HCT116 (cell line): ENCODE data around the gene LMAN2L. TPM values are rescaled to one million over a fixed set of nuclear protein-coding genes. Genes with fewer than 3 reads are reported as not detected.

Source experiments
- ATAC-seq: fragments of 200-7000 bp; cut with Tn5 transposase; 2 replicates; pipeline ENCODE4 v1.9.1; 2020; ENCODE audit warnings: mild to moderate bottlenecking, moderate library complexity
- BruUV-seq: library from RNA; stranded (reverse); fragments of 400-500 nt; replicated peaks from 2 replicates; lab custom pipeline; 2021; lab: Mats Ljungman, UMichigan
- CTCF ChIA-PET: fragments of 300-600 bp; sonication (Branson Sonifier 250); formaldehyde crosslinking; loops from one replicate; lab custom pipeline; 2021; ENCODE audit warnings: antibody characterized with exemption; lab: Charles Lee
- POLR2A ChIA-PET: fragments of 300-600, 350-600 bp; sonication (Branson Sonifier 250); formaldehyde crosslinking; loops from one replicate; lab custom pipeline; 2021; ENCODE audit warnings: antibody characterized with exemption; lab: Charles Lee
- RAD21 ChIA-PET, 2 experiments: fragments of 300-600 bp; sonication (Branson Sonifier 250); formaldehyde crosslinking; loops; one replicate each; lab custom pipeline; 2023; ENCODE audit warnings: low total read pairs in 2 of 2; ENCODE audit not compliant: uncharacterized antibody in 2 of 2, unreplicated experiment in 2 of 2, low non-redundant PET in 1 of 2; lab: Charles Lee
- DNase-seq: peaks from one replicate; pipeline ENCODE4 v3.0.0-alpha.2; 2010; ENCODE audit warnings: low read depth, low spot score
- H2AFZ ChIP-seq: fragments of 200-600 bp; shearing (Covaris generic), sonication (generic); 2 replicates; pipeline ENCODE4 v1.6.1; 2017; ENCODE audit warnings: low read depth, mixed run types, mixed read lengths, antibody characterized with exemption, low read length; ENCODE audit not compliant: poor library complexity, severe bottlenecking
- H3K27ac ChIP-seq: 2 replicates; pipeline ENCODE4 v1.5.1; 2012; ENCODE audit warnings: low read depth, low read length
- H3K27me3 ChIP-seq: fragments of 200-600 bp; sonication (generic); 2 replicates; pipeline ENCODE4 v1.6.1; 2016; ENCODE audit warnings: mixed run types, low read length, mixed read lengths; ENCODE audit not compliant: insufficient read depth
- H3K36me3 ChIP-seq, 2 experiments: fragments of 200-500 bp in 1 of 2; fragments of 200-600 bp in 1 of 2; sonication (Bioruptor generic) in 1 of 2; sonication (generic) in 1 of 2; 2 replicates each; pipeline versions ENCODE4 v1.5.1 to v1.6.1; 2014 to 2016; ENCODE audit warnings: low read length in 2 of 2, inconsistent platforms in 1 of 2, mixed read lengths in 1 of 2, mixed run types in 1 of 2; ENCODE audit not compliant: insufficient read depth in 2 of 2, control insufficient read depth in 1 of 2
- H3K4me1 ChIP-seq, 2 experiments: fragments of 200-600 bp in 1 of 2; sonication (generic) in 1 of 2; 2 replicates each; pipeline versions ENCODE4 v1.5.1 to v1.6.1; 2012 to 2017; ENCODE audit warnings: low read length in 2 of 2, inconsistent platforms in 1 of 2, mild to moderate bottlenecking in 1 of 2, mixed read lengths in 1 of 2, mixed run types in 1 of 2, moderate library complexity in 1 of 2; ENCODE audit not compliant: insufficient read depth in 2 of 2, control insufficient read depth in 1 of 2
- H3K4me2 ChIP-seq: fragments of 200-600 bp; sonication (generic); 2 replicates; pipeline ENCODE4 v1.6.1; 2017; ENCODE audit warnings: mixed run types, low read length, mixed read lengths
- H3K4me3 ChIP-seq, 2 experiments: fragments of 200-600 bp in 1 of 2; sonication (generic) in 1 of 2; replicated peaks in 1 of 2; 2 replicates each; pipeline ENCODE4 v1.5.1; 2011 to 2016; ENCODE audit warnings: low read length in 2 of 2, control low read depth in 1 of 2, low read depth in 1 of 2, mild to moderate bottlenecking in 1 of 2, mixed read lengths in 1 of 2, mixed run types in 1 of 2
- H3K79me2 ChIP-seq: fragments of 200-600 bp; sonication (generic); 2 replicates; pipeline ENCODE4 v1.6.1; 2017; ENCODE audit warnings: mild to moderate bottlenecking, mixed run types, low read length, moderate library complexity, mixed read lengths; ENCODE audit not compliant: insufficient read depth
- H3K9ac ChIP-seq: fragments of 200-600 bp; sonication (generic); 2 replicates; pipeline ENCODE4 v1.6.1; 2016; ENCODE audit warnings: low read length, mixed read lengths
- H3K9me2 ChIP-seq: fragments of 200-600 bp; sonication (generic), shearing (Covaris generic); 2 replicates; pipeline ENCODE4 v1.6.1; 2017; ENCODE audit warnings: mixed run types, mild to moderate bottlenecking, moderate library complexity; ENCODE audit not compliant: insufficient read depth
- H3K9me3 ChIP-seq, 2 experiments: fragments of 200-500 bp in 1 of 2; fragments of 200-600 bp in 1 of 2; sonication (Bioruptor generic) in 1 of 2; sonication (generic) in 1 of 2; 2 replicates each; pipeline ENCODE4 v1.6.1; 2014 to 2017; ENCODE audit warnings: low read length in 2 of 2, mixed read lengths in 2 of 2, inconsistent platforms in 1 of 2, low read depth in 1 of 2, mild to moderate bottlenecking in 1 of 2, mixed run types in 1 of 2, moderate library complexity in 1 of 2; ENCODE audit not compliant: control insufficient read depth in 1 of 2, insufficient read depth in 1 of 2
- H4K20me1 ChIP-seq: fragments of 200-600 bp; sonication (generic), shearing (Covaris generic); 2 replicates; pipeline ENCODE4 v1.6.1; 2017; ENCODE audit warnings: mixed run types, mild to moderate bottlenecking, moderate library complexity; ENCODE audit not compliant: insufficient read depth
- CBX3 ChIP-seq: IDR thresholded peaks from 2 replicates; pipeline ENCODE4 v1.6.1; 2012; ENCODE audit warnings: low read depth
- CEBPB ChIP-seq: IDR thresholded peaks from 2 replicates; pipeline ENCODE4 v1.6.1; 2012; ENCODE audit warnings: low read depth
- EGR1 ChIP-seq: IDR thresholded peaks from 2 replicates; pipeline ENCODE4 v1.6.1; 2012; ENCODE audit warnings: low read depth
- ELF1 ChIP-seq: IDR thresholded peaks from 2 replicates; pipeline ENCODE4 v1.6.1; 2012; ENCODE audit warnings: low read depth, borderline replicate concordance
- EZH2 ChIP-seq: fragments of 200-600 bp; sonication (generic); IDR thresholded peaks from 2 replicates; pipeline ENCODE4 v1.6.1; 2017; ENCODE audit warnings: antibody characterized with exemption, mixed run types
- EZH2phosphoT487 ChIP-seq: fragments of 200-600 bp; IDR thresholded peaks from 2 replicates; pipeline ENCODE4 v1.6.1; 2018; ENCODE audit warnings: antibody characterized with exemption, borderline replicate concordance
- FOSL1 ChIP-seq: IDR thresholded peaks from 2 replicates; pipeline ENCODE4 v1.6.1; 2012; ENCODE audit warnings: low read depth
- POLR2A ChIP-seq: IDR thresholded peaks from 2 replicates; pipeline ENCODE4 v1.7.0; 2011; ENCODE audit warnings: borderline replicate concordance; ENCODE audit not compliant: insufficient read depth, insufficient read length; ENCODE audit errors: extremely low read depth
- POLR2AphosphoS5 ChIP-seq: IDR thresholded peaks from 2 replicates; pipeline ENCODE4 v1.6.1; 2011; ENCODE audit warnings: mild to moderate bottlenecking, low read depth, low read length, moderate library complexity
- RAD21 ChIP-seq: IDR thresholded peaks from 2 replicates; pipeline ENCODE4 v1.6.1; 2012; ENCODE audit warnings: low read depth, mild to moderate bottlenecking
- SIN3A ChIP-seq: IDR thresholded peaks from 2 replicates; pipeline ENCODE4 v1.6.1; 2012; ENCODE audit warnings: low read depth
- SP1 ChIP-seq: IDR thresholded peaks from 2 replicates; pipeline ENCODE4 v1.6.1; 2012; ENCODE audit warnings: low read depth
- SRF ChIP-seq: IDR thresholded peaks from 2 replicates; pipeline ENCODE4 v1.6.1; 2012; ENCODE audit warnings: low read depth
- TCF7L2 ChIP-seq: IDR thresholded peaks from 2 replicates; pipeline ENCODE4 v1.7.0; 2011; ENCODE audit warnings: borderline replicate concordance, inconsistent platforms; ENCODE audit not compliant: insufficient read depth, insufficient read length; ENCODE audit errors: extremely low read depth
- YY1 ChIP-seq: IDR thresholded peaks from 2 replicates; pipeline ENCODE4 v1.6.1; 2011; ENCODE audit warnings: low read length, low read depth, moderate library complexity, mild to moderate bottlenecking; ENCODE audit not compliant: insufficient replicate concordance; ENCODE audit errors: extremely low read depth
- ZFX ChIP-seq: fragments of 450-650 bp; IDR thresholded peaks from 2 replicates; pipeline ENCODE4 v1.6.1; 2017
- intact Hi-C: fragments of 100-400 bp; cut with micrococcal nuclease; formaldehyde crosslinking; loops from 2 replicates; pipeline ENCODE4 v1.10.0; 2022
- total RNA-seq: library from RNA; stranded (reverse); gene quantifications from one replicate; pipeline ENCODE4 v1.2.1, GENCODE V29; 2021; ENCODE audit not compliant: unreplicated experiment
- TF ChIP-seq, protein P1 (sequence below), 3 experiments: fragments of 200-600 bp in 1 of 3; sonication (generic) in 1 of 3; IDR thresholded peaks in 2 of 3; conservative IDR thresholded peaks in 1 of 3; 2 replicates each; pipeline ENCODE4 v1.5.1; 2012 to 2017; ENCODE audit warnings: low read depth in 2 of 3, low read length in 2 of 3, antibody characterized with exemption in 1 of 3, borderline replicate concordance in 1 of 3, control low read depth in 1 of 3, mild to moderate bottlenecking in 1 of 3, mixed read lengths in 1 of 3, mixed run types in 1 of 3, moderate library complexity in 1 of 3; ENCODE audit not compliant: insufficient read depth in 1 of 3
- TF ChIP-seq, protein P2 (sequence below): IDR thresholded peaks from 2 replicates; pipeline ENCODE4 v1.6.1; 2012
- TF ChIP-seq, protein P3 (sequence below): IDR thresholded peaks from 2 replicates; pipeline ENCODE4 v1.6.1; 2012
- TF ChIP-seq, protein P4 (sequence below): IDR thresholded peaks from 2 replicates; pipeline ENCODE4 v1.6.1; 2011; ENCODE audit warnings: mild to moderate bottlenecking, low read length, moderate library complexity; ENCODE audit not compliant: insufficient replicate concordance; ENCODE audit errors: extremely low read depth

The LMAN2L gene
- total RNA-seq, 1 experiment from 2014 or later: 15.2 TPM

DNA sequence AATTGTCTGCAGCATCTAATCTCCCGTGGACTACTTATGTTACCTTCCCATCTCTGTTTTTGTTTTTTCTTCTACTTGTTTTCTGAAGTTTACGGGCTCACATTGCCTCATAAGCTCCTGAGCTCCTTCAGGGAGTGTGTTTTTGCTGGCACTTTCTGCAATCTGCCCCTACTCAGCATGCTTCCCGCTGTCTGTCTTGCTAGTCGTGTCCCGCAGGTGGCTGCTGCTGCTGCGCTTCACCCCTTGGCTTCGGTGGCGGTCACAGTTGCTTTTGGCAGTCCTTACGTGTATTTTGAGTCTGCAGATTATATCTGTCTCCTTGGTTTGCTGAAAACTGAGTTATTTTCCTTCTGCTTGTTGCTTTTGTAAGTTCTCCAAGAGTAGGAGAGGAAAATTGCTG is 60.0 kb downstream of the LMAN2L start:
- BruUV-seq: no TSS peak
- DNase-seq (no peak), ATAC-seq (no peak)
- Histone ChIP-seq H3K27me3 (no peaks in the 10 kb centered on the region), H3K4me2 (no peak overlapping the region), H3K27ac (no peak overlapping the region), H3K79me2 (no peaks in the 10 kb centered on the region), H3K9me3 (no peaks in the 10 kb centered on the region), H4K20me1 (no peaks in the 10 kb centered on the region), H2AFZ (no peak overlapping the region), H3K4me3 (no peak overlapping the region), H3K9me2 (no peaks in the 10 kb centered on the region), H3K36me3 (no peaks in the 10 kb centered on the region), H3K4me1 (no peaks in the 10 kb centered on the region), H3K9ac (no peak overlapping the region)
- ChIA-PET CTCF (no interaction called here), POLR2A (no interaction called here), RAD21 (no interaction called here)
- intact Hi-C loops: no loop called here
- TF ChIP-seq FOSL1 (no peak), YY1 (no peak), SRF (no peak), CEBPB (no peak), EZH2 (no peak), TCF7L2 (no peak), EZH2phosphoT487 (no peak), RAD21 (no peak), ZFX (no peak), POLR2AphosphoS5 (no peak), EGR1 (no peak), POLR2A (no peak), SP1 (no peak), ELF1 (no peak), SIN3A (no peak), CBX3 (no peak)
- TF ChIP-seq, protein P1, sequence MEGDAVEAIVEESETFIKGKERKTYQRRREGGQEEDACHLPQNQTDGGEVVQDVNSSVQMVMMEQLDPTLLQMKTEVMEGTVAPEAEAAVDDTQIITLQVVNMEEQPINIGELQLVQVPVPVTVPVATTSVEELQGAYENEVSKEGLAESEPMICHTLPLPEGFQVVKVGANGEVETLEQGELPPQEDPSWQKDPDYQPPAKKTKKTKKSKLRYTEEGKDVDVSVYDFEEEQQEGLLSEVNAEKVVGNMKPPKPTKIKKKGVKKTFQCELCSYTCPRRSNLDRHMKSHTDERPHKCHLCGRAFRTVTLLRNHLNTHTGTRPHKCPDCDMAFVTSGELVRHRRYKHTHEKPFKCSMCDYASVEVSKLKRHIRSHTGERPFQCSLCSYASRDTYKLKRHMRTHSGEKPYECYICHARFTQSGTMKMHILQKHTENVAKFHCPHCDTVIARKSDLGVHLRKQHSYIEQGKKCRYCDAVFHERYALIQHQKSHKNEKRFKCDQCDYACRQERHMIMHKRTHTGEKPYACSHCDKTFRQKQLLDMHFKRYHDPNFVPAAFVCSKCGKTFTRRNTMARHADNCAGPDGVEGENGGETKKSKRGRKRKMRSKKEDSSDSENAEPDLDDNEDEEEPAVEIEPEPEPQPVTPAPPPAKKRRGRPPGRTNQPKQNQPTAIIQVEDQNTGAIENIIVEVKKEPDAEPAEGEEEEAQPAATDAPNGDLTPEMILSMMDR (IDR thresholded peaks at IDR 0.05 in 2 of 3, conservative IDR thresholded peaks at IDR 0.05 in 1 of 3; ENCODE audit: borderline replicate concordance in 1 of 3, insufficient read depth in 1 of 3, low read depth in 2 of 3, low read length in 2 of 3): no peak
- TF ChIP-seq, protein P2, sequence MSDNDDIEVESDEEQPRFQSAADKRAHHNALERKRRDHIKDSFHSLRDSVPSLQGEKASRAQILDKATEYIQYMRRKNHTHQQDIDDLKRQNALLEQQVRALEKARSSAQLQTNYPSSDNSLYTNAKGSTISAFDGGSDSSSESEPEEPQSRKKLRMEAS: no peak
- TF ChIP-seq, protein P3, sequence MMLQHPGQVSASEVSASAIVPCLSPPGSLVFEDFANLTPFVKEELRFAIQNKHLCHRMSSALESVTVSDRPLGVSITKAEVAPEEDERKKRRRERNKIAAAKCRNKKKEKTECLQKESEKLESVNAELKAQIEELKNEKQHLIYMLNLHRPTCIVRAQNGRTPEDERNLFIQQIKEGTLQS: no peak
- TF ChIP-seq, protein P4, sequence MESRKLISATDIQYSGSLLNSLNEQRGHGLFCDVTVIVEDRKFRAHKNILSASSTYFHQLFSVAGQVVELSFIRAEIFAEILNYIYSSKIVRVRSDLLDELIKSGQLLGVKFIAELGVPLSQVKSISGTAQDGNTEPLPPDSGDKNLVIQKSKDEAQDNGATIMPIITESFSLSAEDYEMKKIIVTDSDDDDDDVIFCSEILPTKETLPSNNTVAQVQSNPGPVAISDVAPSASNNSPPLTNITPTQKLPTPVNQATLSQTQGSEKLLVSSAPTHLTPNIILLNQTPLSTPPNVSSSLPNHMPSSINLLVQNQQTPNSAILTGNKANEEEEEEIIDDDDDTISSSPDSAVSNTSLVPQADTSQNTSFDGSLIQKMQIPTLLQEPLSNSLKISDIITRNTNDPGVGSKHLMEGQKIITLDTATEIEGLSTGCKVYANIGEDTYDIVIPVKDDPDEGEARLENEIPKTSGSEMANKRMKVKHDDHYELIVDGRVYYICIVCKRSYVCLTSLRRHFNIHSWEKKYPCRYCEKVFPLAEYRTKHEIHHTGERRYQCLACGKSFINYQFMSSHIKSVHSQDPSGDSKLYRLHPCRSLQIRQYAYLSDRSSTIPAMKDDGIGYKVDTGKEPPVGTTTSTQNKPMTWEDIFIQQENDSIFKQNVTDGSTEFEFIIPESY: no peak
